Stimulated activated naive CD8-positive, alpha-beta T cell treated with anti-CD3 and anti-CD28 coated beads, Interleukin-15, Interleukin-2, amounts not matched to agents 100 ng/mL and 50 ng/mL, for 24 hours (primary cell): ENCODE data around the gene DPP10.

Experiments
- H3K27ac Mint-ChIP-seq: one replicate; pipeline ENCODE4 v1.8.0; 2021; ENCODE audit warnings: mild to moderate bottlenecking, mixed read lengths
- H3K27me3 Mint-ChIP-seq: one replicate; pipeline ENCODE4 v1.8.0; 2021; ENCODE audit warnings: mixed read lengths
- H3K36me3 Mint-ChIP-seq: one replicate; pipeline ENCODE4 v1.8.0; 2021; ENCODE audit warnings: low read depth, mixed read lengths
- H3K4me1 Mint-ChIP-seq: one replicate; pipeline ENCODE4 v1.8.0; 2021; ENCODE audit warnings: low read depth, mixed read lengths
- H3K4me3 Mint-ChIP-seq: one replicate; pipeline ENCODE4 v1.8.0; 2021; ENCODE audit warnings: mild to moderate bottlenecking, mixed read lengths
- H3K9me3 Mint-ChIP-seq: one replicate; pipeline ENCODE4 v1.8.0; 2021; ENCODE audit warnings: mixed read lengths

DPP10 gene

GRCh38 chr2:115208493-115209164 is 766.2 kb downstream of the DPP10 start:
- Mint-ChIP-seq H3K27ac (no peak overlapping the region), H3K4me3 (no peak overlapping the region), H3K27me3 (no peaks in the 10 kb centered on the region), H3K4me1 (no peaks in the 10 kb centered on the region), H3K9me3 (peaks cover 4% of the 10 kb centered on the region), H3K36me3 (no peaks in the 10 kb centered on the region)

- Mint-ChIP-seq H3K4me3 (no peak overlapping the region), H3K9me3 (peaks cover 5% of the 10 kb centered on the region), H3K4me1 (no peaks in the 10 kb centered on the region), H3K27me3 (no peaks in the 10 kb centered on the region), H3K27ac (no peak overlapping the region), H3K36me3 (no peaks in the 10 kb centered on the region)
Measured at GRCh38 chr2:115214050-115214449, 771.6 kb downstream of the DPP10 start.

DNA sequence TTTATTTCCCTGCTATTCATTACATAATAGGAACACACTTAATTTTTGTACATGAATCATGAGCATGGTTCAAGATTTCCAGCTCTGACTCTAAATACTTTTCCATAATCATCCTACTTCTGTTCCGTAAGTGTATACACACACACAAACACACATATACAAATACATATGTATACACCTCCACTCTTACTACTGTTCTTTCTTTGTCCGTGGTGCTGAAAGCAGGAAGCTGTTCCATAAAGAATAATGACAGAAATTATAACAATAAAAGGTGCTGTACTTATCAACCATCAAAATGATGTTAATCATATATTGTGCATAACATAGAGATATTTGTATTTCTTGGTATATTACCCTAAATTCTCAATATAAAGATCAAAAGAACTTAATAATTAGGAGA is 776.9 kb downstream of the DPP10 start:
- Mint-ChIP-seq H3K9me3 (peaks cover 5% of the 10 kb centered on the region), H3K36me3 (no peaks in the 10 kb centered on the region), H3K27me3 (no peaks in the 10 kb centered on the region), H3K4me1 (no peaks in the 10 kb centered on the region), H3K27ac (no peak overlapping the region), H3K4me3 (no peak overlapping the region)

- H3K36me3 Mint-ChIP-seq, result no peaks in the 10 kb centered on the region
- peaks cover 5% of the 10 kb centered on the region for H3K9me3 Mint-ChIP-seq
- no peak overlapping the region for H3K4me3 Mint-ChIP-seq
- H3K27ac Mint-ChIP-seq, result no peak overlapping the region
- no peaks in the 10 kb centered on the region for H3K27me3 Mint-ChIP-seq
- no peaks in the 10 kb centered on the region for H3K4me1 Mint-ChIP-seq
Measured at GRCh38 chr2:115234186-115234585, 791.7 kb downstream of the DPP10 start.

DNA sequence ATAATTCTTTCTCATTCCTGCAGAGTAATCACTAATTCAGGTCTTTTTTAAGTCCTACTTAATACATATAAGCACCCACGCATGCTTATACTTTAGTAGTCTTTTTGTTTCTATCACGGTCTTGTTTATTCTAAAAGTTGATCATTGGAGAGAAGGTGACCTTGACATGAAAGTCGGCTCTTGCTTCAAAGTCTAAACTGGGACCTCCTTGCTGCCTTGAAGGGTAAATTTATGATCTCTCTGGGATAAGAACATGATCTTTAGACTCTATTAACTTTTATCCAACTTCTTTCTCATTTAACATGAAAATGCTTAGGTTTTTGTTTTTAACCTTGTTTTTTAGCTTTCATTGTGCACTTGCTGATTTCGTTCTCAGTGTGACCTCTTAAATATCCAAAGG is 792.3 kb downstream of the DPP10 start:
- Mint-ChIP-seq H3K4me3 (no peak overlapping the region), H3K4me1 (no peaks in the 10 kb centered on the region), H3K36me3 (no peaks in the 10 kb centered on the region), H3K27me3 (no peaks in the 10 kb centered on the region), H3K9me3 (peaks cover 5% of the 10 kb centered on the region), H3K27ac (no peak overlapping the region)

GRCh38 chr2:115248066-115248465 is 805.6 kb downstream of the DPP10 start:
- H3K36me3 Mint-ChIP-seq, result no peaks in the 10 kb centered on the region
- no peaks in the 10 kb centered on the region for H3K27me3 Mint-ChIP-seq
- no peaks in the 10 kb centered on the region for H3K4me1 Mint-ChIP-seq
- no peak overlapping the region for H3K4me3 Mint-ChIP-seq
- H3K9me3 Mint-ChIP-seq, result peaks cover 10% of the 10 kb centered on the region
- no peak overlapping the region for H3K27ac Mint-ChIP-seq

DNA sequence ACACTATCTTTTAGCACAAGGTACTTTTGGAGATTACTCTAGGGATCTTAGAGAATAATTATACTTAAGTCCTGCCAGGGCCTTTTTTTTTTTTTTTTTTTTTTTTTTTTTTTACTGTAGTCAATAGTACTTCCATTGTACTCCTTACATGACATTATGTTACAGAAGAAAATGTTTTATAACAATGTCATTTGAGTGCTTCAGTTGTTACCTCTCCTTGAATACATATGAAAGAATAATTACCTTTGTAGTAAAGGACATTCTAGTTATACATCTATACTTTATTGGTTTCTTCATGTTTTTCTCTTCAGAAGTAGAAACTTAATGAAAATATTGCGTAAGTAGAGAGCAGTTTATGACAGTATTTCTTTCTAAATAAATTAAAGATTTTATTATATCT is 834.9 kb downstream of the DPP10 start:
- no peaks in the 10 kb centered on the region for H3K4me1 Mint-ChIP-seq
- no peak overlapping the region for H3K27ac Mint-ChIP-seq
- H3K4me3 Mint-ChIP-seq, result no peak overlapping the region
- H3K9me3 Mint-ChIP-seq, result peaks cover 16% of the 10 kb centered on the region
- H3K27me3 Mint-ChIP-seq, result no peaks in the 10 kb centered on the region
- H3K36me3 Mint-ChIP-seq, result peaks cover 3% of the 10 kb centered on the region

- Mint-ChIP-seq H3K4me1 (no peaks in the 10 kb centered on the region), H3K27me3 (no peaks in the 10 kb centered on the region), H3K4me3 (no peak overlapping the region), H3K9me3 (no peaks in the 10 kb centered on the region), H3K27ac (no peak overlapping the region), H3K36me3 (no peaks in the 10 kb centered on the region)
Measured at GRCh38 chr2:115285416-115285815, 843.0 kb downstream of the DPP10 start.

GRCh38 chr2:115290478-115290877 is 848.0 kb downstream of the DPP10 start:
- Mint-ChIP-seq H3K36me3 (no peaks in the 10 kb centered on the region), H3K9me3 (no peaks in the 10 kb centered on the region), H3K27me3 (no peaks in the 10 kb centered on the region), H3K27ac (no peak overlapping the region), H3K4me3 (no peak overlapping the region), H3K4me1 (no peaks in the 10 kb centered on the region)

GRCh38 chr2:115292742-115293141 is 850.3 kb downstream of the DPP10 start:
- H3K9me3 Mint-ChIP-seq, result no peaks in the 10 kb centered on the region
- no peak overlapping the region for H3K4me3 Mint-ChIP-seq
- no peaks in the 10 kb centered on the region for H3K27me3 Mint-ChIP-seq
- no peak overlapping the region for H3K27ac Mint-ChIP-seq
- H3K36me3 Mint-ChIP-seq, result no peaks in the 10 kb centered on the region
- no peaks in the 10 kb centered on the region for H3K4me1 Mint-ChIP-seq

DNA sequence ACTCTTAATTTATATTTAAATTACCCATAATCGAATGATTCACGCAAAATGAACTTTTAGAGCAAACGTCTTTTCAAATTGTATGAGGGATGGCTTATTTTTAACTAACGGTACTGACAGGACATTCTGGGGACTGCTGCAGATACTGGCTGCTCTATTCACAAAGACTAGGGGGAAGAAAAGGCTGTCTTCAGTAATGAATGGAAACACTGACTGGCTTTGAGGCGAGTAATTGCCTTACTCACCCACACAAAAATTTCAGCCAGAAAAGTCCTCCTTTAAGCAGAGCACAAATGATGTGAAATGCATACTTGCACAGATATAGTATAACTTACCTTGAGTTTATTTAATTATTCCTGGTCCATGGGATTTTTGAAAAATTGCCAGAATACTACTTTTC is 852.6 kb downstream of the DPP10 start:
- no peak overlapping the region for H3K4me3 Mint-ChIP-seq

DNA sequence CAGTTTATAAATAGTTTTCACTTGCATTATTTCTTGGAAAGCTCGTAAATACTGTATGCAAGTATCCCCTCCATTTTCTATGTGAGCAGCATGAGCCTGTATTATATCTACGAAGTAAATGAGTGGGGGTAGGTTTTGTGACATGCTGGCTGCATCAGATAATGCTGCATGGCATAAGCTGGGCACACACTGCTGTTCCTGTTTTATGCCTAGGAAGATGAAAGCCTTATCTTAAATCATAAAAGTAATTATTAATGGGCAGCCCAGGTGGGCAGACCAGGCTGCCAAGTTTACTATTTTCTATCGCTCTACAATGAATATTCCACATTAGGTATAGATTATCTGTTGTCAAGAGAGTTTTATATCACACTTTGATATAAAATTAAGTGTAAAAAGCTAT is 854.6 kb downstream of the DPP10 start:
- Mint-ChIP-seq H3K36me3 (no peaks in the 10 kb centered on the region), H3K27ac (no peak overlapping the region), H3K9me3 (peaks cover 7% of the 10 kb centered on the region)

More for the DNA sequence above, 852.6 kb downstream of the DPP10 start:
- no peaks in the 10 kb centered on the region for H3K4me1 Mint-ChIP-seq
- no peaks in the 10 kb centered on the region for H3K36me3 Mint-ChIP-seq
- H3K27me3 Mint-ChIP-seq, result no peaks in the 10 kb centered on the region
- no peak overlapping the region for H3K27ac Mint-ChIP-seq
- H3K9me3 Mint-ChIP-seq, result peaks cover under 1% of the 10 kb centered on the region

GRCh38 chr2:115299199-115299598 is 856.8 kb downstream of the DPP10 start:
- Mint-ChIP-seq H3K4me3 (no peak overlapping the region), H3K9me3 (peaks cover 7% of the 10 kb centered on the region), H3K36me3 (no peaks in the 10 kb centered on the region), H3K27me3 (no peaks in the 10 kb centered on the region), H3K27ac (no peak overlapping the region), H3K4me1 (no peaks in the 10 kb centered on the region)

More for the DNA sequence above, 854.6 kb downstream of the DPP10 start:
- H3K4me3 Mint-ChIP-seq, result no peak overlapping the region
- no peaks in the 10 kb centered on the region for H3K27me3 Mint-ChIP-seq
- H3K4me1 Mint-ChIP-seq, result no peaks in the 10 kb centered on the region

- no peaks in the 10 kb centered on the region for H3K36me3 Mint-ChIP-seq
- no peak overlapping the region for H3K4me3 Mint-ChIP-seq
- H3K4me1 Mint-ChIP-seq, result no peaks in the 10 kb centered on the region
- H3K27me3 Mint-ChIP-seq, result no peaks in the 10 kb centered on the region
- H3K9me3 Mint-ChIP-seq, result peaks cover 12% of the 10 kb centered on the region
- no peak overlapping the region for H3K27ac Mint-ChIP-seq
Measured at GRCh38 chr2:115305712-115306111, 863.3 kb downstream of the DPP10 start.

GRCh38 chr2:115314119-115314518 is 871.7 kb downstream of the DPP10 start:
- Mint-ChIP-seq H3K27me3 (no peaks in the 10 kb centered on the region), H3K27ac (no peak overlapping the region), H3K9me3 (peaks cover 10% of the 10 kb centered on the region), H3K4me3 (no peak overlapping the region), H3K36me3 (no peaks in the 10 kb centered on the region), H3K4me1 (no peaks in the 10 kb centered on the region)

DNA sequence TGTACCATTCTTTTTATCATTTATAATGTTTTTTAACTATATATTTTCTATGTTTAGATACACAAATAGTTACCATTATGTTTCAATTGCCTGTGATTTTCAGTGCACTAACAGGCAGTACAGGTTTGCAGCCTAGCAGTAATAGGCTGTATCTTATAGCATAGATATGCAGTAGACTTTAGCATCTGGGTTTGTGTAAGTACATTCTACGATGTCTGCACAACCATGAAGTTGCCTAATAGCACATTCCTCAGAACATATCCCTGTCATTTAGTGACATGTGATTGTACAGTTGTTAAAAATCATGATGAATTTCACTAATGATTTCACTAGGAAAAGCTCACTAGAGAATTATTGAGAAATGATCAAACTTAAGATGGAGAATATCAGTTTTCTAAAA is 884.6 kb downstream of the DPP10 start:
- H3K27ac Mint-ChIP-seq, result no peak overlapping the region
- H3K9me3 Mint-ChIP-seq, result peaks cover 9% of the 10 kb centered on the region
- no peaks in the 10 kb centered on the region for H3K4me1 Mint-ChIP-seq

More for the DNA sequence above, 884.6 kb downstream of the DPP10 start:
- H3K27me3 Mint-ChIP-seq, result no peaks in the 10 kb centered on the region
- no peak overlapping the region for H3K4me3 Mint-ChIP-seq
- no peaks in the 10 kb centered on the region for H3K36me3 Mint-ChIP-seq
